ENCODE data around the gene ROBO3. TPM values are rescaled to one million over a fixed set of nuclear protein-coding genes. Genes with fewer than 3 reads are reported as not detected.

The ROBO3 gene
- total RNA-seq, 4 donors from 2014 or later = 5.6 to 38.6 (median 17.0) TPM

GRCh38 chr11:124823512-124824376 lies 41.5 kb upstream of the ROBO3 start:
- H3K27me3 ChIP-seq = peaks cover 14% of the 10 kb centered on the region
- in situ Hi-C loops (cut with MboI; ENCODE audit: low pct_ligation_motif_present in 1 of 4, low pct_unique_long_range_greater_than_20kb in 1 of 4, low sequenced_read_pairs in 3 of 4) (no loop called here), intact Hi-C loops (cut with DNase I; ENCODE audit: low total_unique reads) (no loop called here)
- TF ChIP-seq EP300 (IDR thresholded peaks at IDR 0.05; ENCODE audit: low read depth) = no peak
- TF ChIP-seq CTCF (IDR thresholded peaks at IDR 0.05) = no peak
- no peak for TF ChIP-seq POLR2AphosphoS5 (IDR thresholded peaks at IDR 0.05)
- TF ChIP-seq POLR2A (IDR thresholded peaks at IDR 0.05) = no peak
- H3K27ac ChIP-seq = no peak overlapping the region
- peaks cover 0 to 16% (median 6%) of the 10 kb centered on the region in 4 donors for H3K4me1 ChIP-seq
- DNase-seq = no peak
- 28 to 75% methylated on average over 1 to 8 of the region's 8 CpGs for WGBS, 2 donors (ENCODE audit: low coverage in 1 of 2)
- no peaks in the 10 kb centered on the region for H3K36me3 ChIP-seq
- H3K9me3 ChIP-seq = no peaks in the 10 kb centered on the region
- H3K4me3 ChIP-seq = no peak overlapping the region

GRCh38 chr11:124825876-124826275 lies 39.4 kb upstream of the ROBO3 start:
- H3K27ac ChIP-seq = no peak overlapping the region
- H3K4me3 ChIP-seq = no peak overlapping the region
- DNase-seq = no peak
- peaks cover 5% of the 10 kb centered on the region for H3K27me3 ChIP-seq
- no peaks in the 10 kb centered on the region for H3K36me3 ChIP-seq
- WGBS, 2 donors (ENCODE audit: low coverage in 1 of 2) = 48 to 80% methylated on average over 2 to 3 of the region's 3 CpGs
- intact Hi-C loops (cut with DNase I; ENCODE audit: low total_unique reads) = no loop called here
- peaks cover 0 to 16% (median 6%) of the 10 kb centered on the region in 4 donors for H3K4me1 ChIP-seq
- TF ChIP-seq EP300 (IDR thresholded peaks at IDR 0.05; ENCODE audit: low read depth) = no peak
- TF ChIP-seq POLR2AphosphoS5 (IDR thresholded peaks at IDR 0.05) = no peak
- TF ChIP-seq CTCF (IDR thresholded peaks at IDR 0.05) = no peak
- no peak for TF ChIP-seq POLR2A (IDR thresholded peaks at IDR 0.05)
- H3K9me3 ChIP-seq = no peaks in the 10 kb centered on the region
- in situ Hi-C loops (cut with MboI; ENCODE audit: low pct_ligation_motif_present in 1 of 4, low pct_unique_long_range_greater_than_20kb in 1 of 4, low sequenced_read_pairs in 3 of 4) = loop anchor here in 2 of 4 donors (25.0 kb wide), 2 partner anchors 164 to 414 kb away; partner anchors contain the start of genes SIAE (in 2 of the 2), SPA17 (in 2 of the 2) and OR8B4 (in 1 of the 2)

- Histone ChIP-seq H3K27ac (no peak overlapping the region), H3K27me3 (no peaks in the 10 kb centered on the region), H3K36me3 (no peaks in the 10 kb centered on the region), H3K9me3 (no peaks in the 10 kb centered on the region), H3K4me1 (peaks cover 0 to 11% (median 3%) of the 10 kb centered on the region in 4 donors), H3K4me3 (no peak overlapping the region)
- DNase-seq = no peak
- intact Hi-C loops (cut with DNase I; ENCODE audit: low total_unique reads) = no loop called here
- TF ChIP-seq EP300 (IDR thresholded peaks at IDR 0.05; ENCODE audit: low read depth) = no peak
- TF ChIP-seq POLR2AphosphoS5 (IDR thresholded peaks at IDR 0.05) = no peak
- no peak for TF ChIP-seq CTCF (IDR thresholded peaks at IDR 0.05)
- no peak for TF ChIP-seq POLR2A (IDR thresholded peaks at IDR 0.05)
- 66 to 77% methylated on average over 3 of the region's 3 CpGs for WGBS, 2 donors (ENCODE audit: low coverage in 1 of 2)
- in situ Hi-C loops (cut with MboI; ENCODE audit: low pct_ligation_motif_present in 1 of 4, low pct_unique_long_range_greater_than_20kb in 1 of 4, low sequenced_read_pairs in 3 of 4) = loop anchor here in 3 of 4 donors (10.0 to 25.0 kb wide), 4 partner anchors 65 to 418 kb away; partner anchors contain the start of genes SIAE (in 2 of the 3), SPA17 (in 2 of the 3), ESAM (in 1 of the 3) and OR8B4 (in 1 of the 3)
Measured at GRCh38 chr11:124829986-124830385, 35.2 kb upstream of the ROBO3 start.

- intact Hi-C loops (cut with DNase I; ENCODE audit: low total_unique reads) = no loop called here
- WGBS, 2 donors (ENCODE audit: low coverage in 1 of 2) = 70 to 89% methylated on average over 2 to 3 of the region's 3 CpGs
- peaks cover 0 to 12% (median 3%) of the 10 kb centered on the region in 4 donors for H3K4me1 ChIP-seq
- in situ Hi-C loops (cut with MboI; ENCODE audit: low pct_ligation_motif_present in 1 of 4, low pct_unique_long_range_greater_than_20kb in 1 of 4, low sequenced_read_pairs in 3 of 4) = loop anchor here in 3 of 4 donors (10.0 to 25.0 kb wide), 4 partner anchors 66 to 418 kb away; partner anchors contain the start of genes SIAE (in 2 of the 3), SPA17 (in 2 of the 3), ESAM (in 1 of the 3) and OR8B4 (in 1 of the 3)
- no peak overlapping the region for H3K27ac ChIP-seq
- H3K4me3 ChIP-seq = no peak overlapping the region
- no peak for DNase-seq
- H3K36me3 ChIP-seq = no peaks in the 10 kb centered on the region
- H3K9me3 ChIP-seq = no peaks in the 10 kb centered on the region
- TF ChIP-seq POLR2AphosphoS5 (IDR thresholded peaks at IDR 0.05) = no peak
- no peak for TF ChIP-seq EP300 (IDR thresholded peaks at IDR 0.05; ENCODE audit: low read depth)
- TF ChIP-seq POLR2A (IDR thresholded peaks at IDR 0.05) = no peak
- TF ChIP-seq CTCF (IDR thresholded peaks at IDR 0.05) = no peak
- H3K27me3 ChIP-seq = no peaks in the 10 kb centered on the region
Measured at GRCh38 chr11:124830749-124831148, 34.5 kb upstream of the ROBO3 start.

All from transverse colon (tissue), 4 donors.